ENCODE measurements around the gene GRM4. TPM values are rescaled to one million over a fixed set of nuclear protein-coding genes. Genes with fewer than 3 reads are reported as not detected.

Gene GRM4
- total RNA-seq, 1 donor: not detected

DNA sequence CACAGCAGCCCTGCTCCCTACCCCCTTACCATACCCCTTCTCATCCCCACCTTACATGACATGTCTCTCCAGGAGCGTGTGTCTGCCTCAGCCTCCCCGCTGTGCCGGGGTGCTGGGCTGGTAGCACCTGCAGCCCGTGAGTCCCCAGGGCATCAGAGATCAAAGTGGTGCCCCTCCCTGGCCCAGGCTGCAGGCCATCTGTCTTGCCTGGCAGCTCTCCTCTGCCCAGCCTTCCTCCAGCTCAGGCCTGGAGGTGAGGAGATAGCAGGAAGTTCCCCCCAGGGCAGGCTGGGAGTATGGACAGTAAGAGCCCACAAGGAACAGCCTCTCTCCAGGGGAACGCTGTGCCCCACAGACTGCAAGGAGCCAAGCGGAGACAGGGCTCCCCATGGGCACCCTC, 35.3 kb downstream of the GRM4 start:
- no peak for DNase-seq (ENCODE audit: low read depth)
- TF ChIP-seq, protein P1, sequence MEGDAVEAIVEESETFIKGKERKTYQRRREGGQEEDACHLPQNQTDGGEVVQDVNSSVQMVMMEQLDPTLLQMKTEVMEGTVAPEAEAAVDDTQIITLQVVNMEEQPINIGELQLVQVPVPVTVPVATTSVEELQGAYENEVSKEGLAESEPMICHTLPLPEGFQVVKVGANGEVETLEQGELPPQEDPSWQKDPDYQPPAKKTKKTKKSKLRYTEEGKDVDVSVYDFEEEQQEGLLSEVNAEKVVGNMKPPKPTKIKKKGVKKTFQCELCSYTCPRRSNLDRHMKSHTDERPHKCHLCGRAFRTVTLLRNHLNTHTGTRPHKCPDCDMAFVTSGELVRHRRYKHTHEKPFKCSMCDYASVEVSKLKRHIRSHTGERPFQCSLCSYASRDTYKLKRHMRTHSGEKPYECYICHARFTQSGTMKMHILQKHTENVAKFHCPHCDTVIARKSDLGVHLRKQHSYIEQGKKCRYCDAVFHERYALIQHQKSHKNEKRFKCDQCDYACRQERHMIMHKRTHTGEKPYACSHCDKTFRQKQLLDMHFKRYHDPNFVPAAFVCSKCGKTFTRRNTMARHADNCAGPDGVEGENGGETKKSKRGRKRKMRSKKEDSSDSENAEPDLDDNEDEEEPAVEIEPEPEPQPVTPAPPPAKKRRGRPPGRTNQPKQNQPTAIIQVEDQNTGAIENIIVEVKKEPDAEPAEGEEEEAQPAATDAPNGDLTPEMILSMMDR (IDR thresholded peaks at IDR 0.05; ENCODE audit: insufficient read depth, low read length): no peak

DNA sequence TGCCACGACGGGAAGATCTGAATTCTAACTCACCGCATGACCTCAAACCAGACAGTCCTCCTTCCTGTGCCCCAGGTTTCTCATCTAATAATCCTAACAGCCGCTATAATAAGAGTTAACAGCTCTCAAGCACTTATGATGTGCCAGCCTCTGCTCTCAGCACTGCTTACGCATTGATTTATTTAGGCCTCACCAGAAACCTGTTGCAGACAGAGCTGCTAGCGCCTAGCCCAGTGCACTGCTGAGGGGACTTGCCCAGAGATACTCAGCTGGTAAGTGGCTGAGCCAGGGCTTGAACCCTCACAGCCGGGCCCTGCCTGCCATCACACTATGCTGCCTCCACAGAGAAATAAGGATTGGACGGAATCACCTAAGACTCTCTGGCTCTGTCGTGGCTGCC, 37.7 kb downstream of the GRM4 start:
- TF ChIP-seq, protein P1 (IDR thresholded peaks at IDR 0.05; ENCODE audit: insufficient read depth, low read length): no peak
- no peak overlapping the region for H3K4me3 ChIP-seq (ENCODE audit: low read depth, low read length)
- no peak for DNase-seq (ENCODE audit: low read depth)

More for the DNA sequence above, 35.3 kb downstream of the GRM4 start:
- no peak overlapping the region for H3K4me3 ChIP-seq (ENCODE audit: low read depth, low read length)

DNA sequence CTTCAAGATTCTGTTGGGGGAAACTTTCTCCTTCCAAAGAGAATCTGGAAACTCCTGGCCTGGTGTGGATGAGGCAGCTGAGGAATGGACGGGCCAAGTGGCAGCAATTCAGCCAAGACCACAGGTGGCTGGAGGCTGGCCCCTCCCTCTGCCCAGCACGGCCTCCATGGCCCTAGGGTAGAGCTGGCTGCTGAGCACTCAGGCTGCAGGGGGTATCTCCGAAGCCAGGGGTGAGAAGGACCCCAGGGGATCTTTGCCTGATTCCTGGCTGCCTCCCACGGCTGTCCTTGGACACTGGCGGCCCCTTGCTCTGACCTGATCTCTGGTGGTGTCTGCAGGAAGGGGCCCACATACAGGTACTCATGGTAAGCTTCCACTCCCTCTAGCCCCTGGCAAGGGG, 39.0 kb downstream of the GRM4 start:
- no peak for DNase-seq (ENCODE audit: low read depth)
- TF ChIP-seq, protein P1 (IDR thresholded peaks at IDR 0.05; ENCODE audit: insufficient read depth, low read length): no peak
- H3K4me3 ChIP-seq (ENCODE audit: low read depth, low read length): no peak overlapping the region

DNA sequence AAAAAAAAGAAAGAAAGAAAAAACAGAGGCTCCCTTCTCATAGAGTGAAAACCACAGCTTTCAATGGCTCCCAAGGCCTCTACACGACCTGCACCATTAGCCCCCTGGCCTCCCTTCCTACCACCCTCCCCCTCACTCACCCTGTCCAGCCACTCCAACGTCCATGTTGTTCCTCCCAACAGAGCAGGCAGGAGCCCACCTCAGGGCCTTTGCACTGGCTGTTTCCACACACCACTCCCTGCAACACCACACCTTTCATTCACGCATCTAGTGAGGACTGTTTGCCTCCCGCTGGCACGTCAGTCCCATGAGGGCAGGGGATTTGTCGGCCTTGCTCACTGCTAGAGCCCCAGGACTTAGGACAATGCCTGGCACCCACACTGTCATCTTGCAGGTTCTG, 39.5 kb downstream of the GRM4 start:
- no peak overlapping the region for H3K4me3 ChIP-seq (ENCODE audit: low read depth, low read length)
- TF ChIP-seq, protein P1 (IDR thresholded peaks at IDR 0.05; ENCODE audit: insufficient read depth, low read length): no peak
- DNase-seq (ENCODE audit: low read depth): no peak

DNA sequence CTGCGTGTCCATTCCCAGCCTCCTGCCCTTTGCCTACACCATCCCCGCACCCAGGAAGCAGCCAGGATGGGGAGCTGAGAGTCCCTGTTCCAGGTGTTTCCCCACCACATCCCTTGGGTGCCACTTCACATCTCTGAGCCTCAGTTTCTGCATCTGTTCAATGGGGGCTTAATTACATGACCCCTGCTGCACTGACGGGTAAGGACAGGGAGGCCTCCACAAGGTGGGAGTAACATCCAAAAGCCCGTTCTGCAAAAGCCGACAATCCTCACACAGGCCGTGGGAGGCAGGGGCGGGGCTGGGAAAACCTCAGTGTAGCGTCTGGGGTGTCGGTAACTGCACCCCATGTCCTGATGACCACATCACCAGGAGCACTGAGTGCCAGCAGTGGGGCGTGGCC, 41.3 kb downstream of the GRM4 start:
- H3K4me3 ChIP-seq (ENCODE audit: low read depth, low read length): no peak overlapping the region

DNA sequence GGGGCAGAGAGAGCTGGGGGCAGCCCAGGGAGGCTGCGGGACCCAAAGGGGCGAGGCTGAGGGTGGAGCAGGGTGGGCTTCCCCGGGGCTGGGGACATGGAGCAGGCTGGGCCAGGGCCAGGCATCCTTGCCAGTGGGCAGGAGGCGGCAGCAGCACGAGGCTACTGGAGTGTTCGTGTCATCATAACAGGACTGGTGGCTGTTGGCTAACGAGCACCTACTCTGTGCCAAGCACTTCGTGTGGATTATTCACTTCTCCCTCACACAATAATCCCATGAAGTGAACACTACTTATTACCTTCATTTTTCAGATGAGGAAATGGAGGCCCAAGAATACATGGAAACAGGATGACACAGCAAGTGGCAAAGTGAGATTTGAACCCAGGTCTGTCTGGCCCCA, 41.7 kb downstream of the GRM4 start:
- no peak overlapping the region for H3K4me3 ChIP-seq (ENCODE audit: low read depth, low read length)
- TF ChIP-seq, protein P1 (IDR thresholded peaks at IDR 0.05; ENCODE audit: insufficient read depth, low read length): no peak
- DNase-seq (ENCODE audit: low read depth): no peak

More for the DNA sequence above, 41.3 kb downstream of the GRM4 start:
- no peak for DNase-seq (ENCODE audit: low read depth)
- TF ChIP-seq, protein P1 (IDR thresholded peaks at IDR 0.05; ENCODE audit: insufficient read depth, low read length): no peak

DNA sequence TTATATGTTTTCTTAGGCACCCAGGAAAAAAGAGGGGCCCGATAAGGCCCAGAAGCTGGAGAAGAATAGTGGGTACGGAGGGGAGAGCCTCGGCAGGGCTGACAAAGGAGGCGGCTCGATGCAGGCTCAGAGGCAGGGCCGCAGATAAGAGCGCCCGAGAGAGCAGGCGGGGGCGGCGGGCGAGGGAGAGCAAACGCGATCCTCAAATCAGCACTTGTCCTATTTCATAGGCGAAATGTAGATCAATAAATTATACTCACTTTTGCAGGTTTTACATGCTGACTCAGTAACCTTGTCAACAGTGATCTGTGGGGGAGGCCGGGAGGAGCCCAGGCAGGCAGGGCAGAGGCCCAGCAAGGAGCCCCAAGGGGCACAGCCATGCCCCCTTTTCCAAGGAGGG, 42.6 kb downstream of the GRM4 start:
- H3K4me3 ChIP-seq (ENCODE audit: low read depth, low read length): no peak overlapping the region
- TF ChIP-seq, protein P1 (IDR thresholded peaks at IDR 0.05; ENCODE audit: insufficient read depth, low read length): no peak
- no peak for DNase-seq (ENCODE audit: low read depth)

Data from fibroblast of the aortic adventitia (primary cell).